COLO668 (cell line): Measurements from ENCODE around the gene SLC16A14.

Experiments
- DNase-seq: peaks from one replicate; lab custom pipeline; 2025; ENCODE audit not compliant: unreplicated experiment; lab: John Stamatoyannopoulos, UW

Gene SLC16A14

DNA sequence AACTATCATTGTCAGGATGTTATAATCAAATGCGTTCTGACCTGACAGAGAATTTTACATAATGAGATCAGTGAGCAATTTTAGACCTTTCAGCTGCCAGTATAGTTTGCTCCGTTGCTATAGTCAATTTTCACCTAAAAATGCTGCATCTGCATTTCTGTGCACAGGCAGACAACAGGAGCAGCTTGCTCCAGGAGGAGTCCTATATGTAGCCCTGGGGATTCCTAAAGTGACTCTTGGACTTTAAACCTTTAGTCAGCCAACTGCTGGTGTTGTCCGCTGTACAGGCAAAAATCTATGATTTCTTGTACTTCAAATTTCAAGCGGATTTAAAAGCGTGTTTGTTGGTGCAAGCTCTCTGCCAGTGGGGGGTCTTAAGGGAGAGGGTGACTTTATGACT lies 25.7 kb downstream of the SLC16A14 start:
- DNase-seq = no peak

DNA sequence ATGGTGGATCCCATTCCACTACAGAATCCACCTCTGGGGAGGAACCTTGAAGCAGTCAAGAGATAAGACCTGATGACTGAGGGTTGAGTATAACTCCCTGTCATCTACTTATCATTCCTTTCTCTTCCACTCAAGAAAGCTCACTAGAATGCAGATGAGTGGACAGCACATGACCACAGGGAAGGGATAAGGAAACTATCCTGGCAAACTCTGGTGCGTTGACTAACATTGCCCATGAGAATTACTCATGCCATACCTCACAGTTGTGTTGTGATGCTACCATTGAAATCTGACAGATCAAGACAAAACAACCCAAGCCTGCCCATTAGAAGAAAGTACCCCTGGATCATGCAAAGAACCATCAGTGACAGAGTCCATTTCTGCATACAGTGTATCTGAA lies 26.5 kb downstream of the SLC16A14 start:
- DNase-seq = no peak

DNA sequence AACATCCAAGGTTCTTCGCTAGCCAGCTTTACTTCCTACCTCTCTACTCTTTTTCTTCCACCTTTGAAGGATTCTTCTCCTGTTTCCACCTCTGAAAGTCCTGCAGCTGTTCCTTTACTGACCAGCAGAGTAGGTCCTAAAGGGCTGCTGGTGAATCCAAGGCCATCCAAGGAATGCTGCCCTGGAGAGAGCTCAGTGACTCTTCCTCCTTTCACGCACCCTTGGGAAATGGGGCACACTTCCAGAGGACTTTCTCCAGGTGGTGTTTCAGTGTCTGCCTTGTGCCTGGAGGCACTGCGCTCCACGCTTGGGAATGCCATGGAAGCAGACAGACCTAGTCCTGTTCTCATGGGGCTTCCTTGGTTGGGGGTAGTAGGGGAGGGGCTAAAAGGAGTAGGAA lies 45.4 kb downstream of the SLC16A14 start:
- no peak for DNase-seq

DNA sequence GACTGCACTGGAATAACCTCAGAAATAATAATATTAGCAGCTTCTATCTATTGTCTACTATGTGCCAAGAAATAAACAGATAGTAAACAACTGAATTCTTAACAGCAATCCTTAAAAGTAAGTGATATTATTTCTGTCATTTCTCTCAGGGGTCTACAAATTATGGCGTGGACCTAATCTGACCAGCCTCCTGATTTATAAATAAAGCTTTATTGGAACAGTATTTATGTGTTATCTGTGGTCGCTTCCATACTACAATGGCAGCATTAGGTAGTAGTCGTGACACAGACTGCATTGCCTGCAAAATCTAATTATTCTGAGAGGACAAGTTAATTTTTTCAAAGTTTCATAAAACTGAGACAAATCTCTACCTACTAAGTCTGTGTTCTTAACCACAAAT lies 49.0 kb downstream of the SLC16A14 start:
- no peak for DNase-seq

DNA sequence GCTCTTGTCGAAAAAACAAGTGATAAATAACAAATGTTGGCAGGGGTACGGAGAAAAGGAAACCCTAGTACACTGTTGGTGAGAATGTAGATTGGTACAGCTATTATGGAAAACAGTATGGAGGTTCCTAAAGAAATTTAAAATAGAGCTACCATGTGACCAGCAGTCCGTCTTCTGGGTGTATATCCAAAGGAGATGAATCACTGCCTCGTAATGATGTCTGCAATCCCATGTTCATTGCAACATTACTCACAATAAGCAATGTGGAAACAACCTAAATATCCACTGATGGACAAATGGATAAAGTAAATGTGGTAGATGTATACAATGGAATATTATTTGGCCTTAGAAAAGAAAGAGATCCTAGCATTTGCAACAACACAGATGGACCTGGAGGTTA lies 50.6 kb downstream of the SLC16A14 start:
- no peak for DNase-seq

DNA sequence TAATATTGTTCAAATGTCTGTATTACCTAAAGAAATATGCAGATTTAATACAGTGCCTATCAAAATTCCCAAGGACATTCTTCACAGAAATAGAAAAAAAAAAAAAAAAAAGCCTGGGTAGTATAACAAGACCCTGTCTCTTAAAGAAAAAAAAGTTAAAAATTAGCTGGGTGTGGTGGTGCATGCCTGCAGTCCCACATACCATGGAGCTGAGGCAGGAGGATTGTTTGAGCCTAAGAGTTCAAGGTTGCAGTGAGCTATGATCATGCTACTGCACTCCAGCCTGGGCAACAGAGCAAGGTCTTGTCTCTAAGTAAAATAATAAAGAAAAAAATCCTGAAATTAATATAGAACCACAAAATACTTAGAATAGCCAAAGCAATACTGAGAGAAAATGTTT lies 51.9 kb downstream of the SLC16A14 start:
- no peak for DNase-seq

DNA sequence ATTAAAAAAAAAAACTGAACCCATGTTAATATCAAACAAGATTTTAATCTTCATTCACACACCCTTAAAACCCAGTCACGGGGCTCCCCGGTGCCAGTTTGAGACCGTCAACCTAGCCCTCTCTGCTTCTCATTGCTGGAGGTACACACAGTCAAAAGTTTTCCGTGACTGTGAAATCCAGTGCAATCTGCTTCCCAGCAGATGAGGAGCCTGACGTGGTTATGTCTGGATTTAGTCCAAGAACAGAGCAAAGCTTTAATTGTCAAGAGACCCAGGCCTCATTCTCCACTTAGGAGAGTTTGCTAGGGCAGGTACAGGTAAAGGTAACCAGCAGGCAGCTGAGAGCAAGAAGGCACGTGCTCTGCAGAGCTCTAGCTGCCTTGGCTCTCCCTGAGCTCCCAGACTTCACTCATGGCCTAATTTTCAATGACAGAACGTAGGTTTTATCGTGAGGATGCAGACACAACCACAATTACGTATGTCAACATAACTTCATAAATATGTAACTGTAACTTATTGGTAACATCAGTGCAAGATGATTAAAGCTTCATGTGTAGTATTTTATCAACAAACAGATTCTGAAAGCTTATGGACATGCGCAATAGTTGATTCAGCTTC lies 56.3 kb downstream of the SLC16A14 start:
- DNase-seq = no peak

DNA sequence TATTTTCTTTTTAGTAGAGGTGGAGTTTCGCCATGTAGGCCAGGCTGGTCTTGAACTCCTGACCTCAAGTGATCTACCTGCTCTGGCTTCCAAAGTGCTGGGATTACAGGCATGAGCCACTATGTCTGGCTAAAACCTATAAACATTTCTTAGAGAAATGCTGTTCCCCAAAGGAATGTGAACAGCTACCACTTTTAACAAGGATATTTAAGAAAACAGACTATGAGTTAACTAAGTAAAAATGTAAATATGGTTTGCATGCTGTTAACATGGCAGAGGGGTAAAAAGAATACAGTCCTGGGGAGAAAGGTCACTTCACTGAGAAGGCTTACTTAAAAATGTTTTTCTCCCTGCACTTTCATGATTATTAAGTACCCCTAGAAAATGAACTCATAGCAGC lies 57.1 kb downstream of the SLC16A14 start:
- DNase-seq = no peak

DNA sequence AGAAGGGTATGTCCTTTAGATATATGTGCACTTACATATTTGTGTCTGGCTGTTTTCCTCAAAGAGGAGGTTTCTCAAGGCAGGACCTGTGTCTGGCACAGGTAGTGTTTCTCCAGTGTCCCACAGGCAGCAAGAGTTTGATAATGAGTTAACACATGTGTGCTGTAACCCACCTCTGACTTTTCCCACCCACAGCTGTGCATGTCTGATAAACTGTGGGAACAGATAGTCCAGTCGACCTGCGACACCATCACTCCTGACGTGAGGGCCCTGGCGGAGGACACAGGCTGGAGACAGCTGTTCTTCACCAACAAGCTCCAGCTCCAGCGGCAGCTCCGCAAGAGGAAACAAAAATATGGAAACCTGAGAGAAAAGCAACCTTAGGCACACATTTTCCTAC lies 58.2 kb downstream of the SLC16A14 start:
- DNase-seq = no peak

DNA sequence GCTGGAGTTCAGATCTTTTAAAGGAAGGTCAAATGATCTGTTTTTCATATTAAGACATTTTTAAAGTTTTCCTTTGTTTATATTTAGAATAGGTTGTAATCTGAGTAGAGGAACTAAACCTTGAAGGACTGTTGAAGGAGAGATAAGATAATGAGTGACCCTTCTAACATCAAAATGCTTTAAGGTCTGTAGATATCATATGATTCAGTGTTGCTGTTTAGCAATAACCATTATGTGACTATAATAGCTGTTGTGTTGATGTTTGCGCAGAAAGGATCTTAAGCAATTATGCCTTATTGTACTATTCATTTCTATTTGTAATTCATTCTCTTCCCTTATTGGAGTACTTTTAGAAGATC lies 60.0 kb downstream of the SLC16A14 start:
- DNase-seq = no peak

DNA sequence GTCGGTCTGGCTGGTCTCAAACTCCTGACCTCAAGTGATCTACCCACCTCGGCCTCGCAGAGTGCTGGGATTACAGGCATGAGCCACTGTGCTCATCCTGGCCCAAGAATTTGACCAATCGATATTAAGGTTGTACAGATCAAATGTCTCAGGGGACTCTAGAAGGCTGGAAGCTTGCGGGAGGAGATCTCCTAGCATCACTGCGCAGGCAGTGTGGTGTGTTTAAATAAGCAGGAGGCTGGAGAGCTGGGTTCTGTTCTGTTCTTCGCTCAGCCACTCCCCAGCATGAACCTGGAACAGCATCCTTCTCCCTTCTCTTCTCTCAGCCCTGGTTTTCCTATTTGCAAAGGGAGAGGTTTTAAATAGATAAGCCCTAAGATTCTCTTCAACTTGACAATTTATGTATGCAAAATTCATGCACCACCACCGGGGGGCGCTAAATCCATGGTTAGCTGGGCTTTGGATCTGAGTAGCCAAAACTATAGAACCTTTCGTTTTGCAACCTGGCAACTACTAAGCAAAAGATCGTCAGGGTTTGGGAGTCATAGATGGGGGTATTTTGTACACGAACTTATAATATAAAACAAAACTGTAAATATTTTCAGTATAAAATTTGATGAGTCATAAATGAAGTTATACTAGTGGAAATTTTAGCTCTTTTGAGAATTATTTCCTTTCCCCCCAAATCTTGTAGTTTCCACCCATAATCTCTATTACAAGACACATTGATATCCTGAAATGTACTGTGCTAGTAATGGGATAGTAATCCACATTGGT lies 60.6 kb downstream of the SLC16A14 start:
- DNase-seq = peak; percentile 70

DNA sequence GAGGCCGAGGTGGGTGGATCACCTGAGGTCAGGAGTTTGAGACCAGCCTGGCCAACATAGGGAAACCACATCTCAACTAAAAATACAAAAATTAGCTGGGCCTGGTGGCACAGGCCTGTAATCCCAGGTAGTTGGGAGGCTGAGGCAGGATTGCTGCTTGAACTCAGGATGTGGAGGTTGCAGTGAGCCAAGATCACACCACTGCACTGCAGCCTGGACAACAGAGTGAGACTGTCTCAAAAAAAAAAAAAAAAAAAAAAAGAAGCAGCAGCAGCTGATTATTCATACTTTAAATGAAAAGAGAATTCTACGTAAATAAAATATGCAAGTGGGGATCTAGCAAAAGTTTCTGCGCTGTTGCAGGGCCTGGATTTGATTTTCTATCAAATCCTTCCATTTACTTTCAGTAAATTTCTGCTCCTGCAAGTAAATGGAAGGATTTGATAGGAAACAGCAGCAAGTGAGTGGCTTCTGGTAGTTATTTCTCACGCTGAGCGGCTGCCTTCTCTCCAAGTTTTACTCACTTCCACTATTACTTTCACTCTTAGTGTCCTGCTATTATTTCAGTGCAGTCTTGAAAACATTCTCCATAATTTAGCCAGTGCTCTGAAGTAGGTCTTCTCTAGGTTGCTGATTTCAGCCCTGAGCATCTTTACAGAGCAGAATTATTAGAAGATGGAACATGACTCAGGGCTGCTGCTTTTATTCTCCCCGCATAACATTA lies 68.4 kb downstream of the SLC16A14 start:
- no peak for DNase-seq

DNA sequence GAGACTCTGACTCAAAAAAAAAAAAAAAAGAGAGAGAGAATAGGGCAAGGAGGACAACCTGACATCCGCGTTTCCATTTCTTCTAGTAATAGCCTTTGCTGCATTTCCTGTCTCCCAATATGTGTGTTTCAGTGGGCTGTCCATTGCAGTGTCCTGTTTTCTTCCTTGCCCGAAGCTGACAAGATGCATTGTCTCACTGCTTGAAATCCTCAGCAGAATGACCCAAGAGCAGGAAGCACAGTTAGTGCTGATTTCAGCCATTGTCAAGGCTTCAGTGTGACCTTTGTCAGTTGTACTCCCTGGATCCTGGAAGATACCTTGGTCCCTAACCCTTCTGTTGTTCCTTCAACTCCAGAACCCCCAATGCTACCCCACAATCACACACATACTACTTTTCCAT lies 71.2 kb downstream of the SLC16A14 start:
- no peak for DNase-seq

DNA sequence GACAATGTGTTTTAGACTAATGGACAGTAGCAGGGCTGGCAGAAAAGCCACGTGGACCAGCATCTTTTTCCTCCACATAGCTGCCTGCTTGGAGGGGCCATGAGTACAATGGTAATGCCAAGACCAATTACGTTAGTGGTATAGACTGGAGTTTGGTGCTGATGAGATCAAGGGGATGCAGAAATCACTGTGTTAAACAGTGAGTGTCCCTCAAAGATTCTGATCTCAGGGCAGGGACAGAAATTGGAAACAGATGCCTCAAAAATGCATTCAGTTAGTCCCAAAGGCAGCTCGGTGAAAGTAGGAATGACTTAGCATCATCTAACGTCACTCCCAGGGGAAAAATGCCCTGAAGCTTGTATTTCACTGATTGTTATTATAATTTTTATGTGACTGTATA lies 72.4 kb downstream of the SLC16A14 start:
- no peak for DNase-seq

DNA sequence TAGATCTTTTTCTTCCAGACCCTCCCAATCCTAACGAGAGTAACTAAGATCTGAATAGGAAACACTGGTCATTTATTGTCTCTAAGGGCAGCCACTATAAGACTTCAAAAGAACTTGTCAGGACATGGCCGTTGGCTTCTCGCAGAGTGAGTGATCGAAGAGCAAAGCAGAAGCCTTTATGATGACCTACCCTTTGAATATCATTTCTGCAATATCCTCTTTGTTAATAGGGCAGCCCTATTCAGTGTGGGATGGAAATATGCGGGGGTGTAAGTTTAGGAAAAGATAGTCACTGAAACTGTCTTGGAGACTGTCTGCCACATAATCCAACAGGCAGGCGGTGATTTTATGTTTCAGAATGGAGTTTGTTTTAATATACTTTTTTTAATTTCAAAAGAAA lies 75.5 kb downstream of the SLC16A14 start:
- no peak for DNase-seq
